HCT116 (cell line): Measurements from ENCODE around the gene HLA-F. TPM values are rescaled to one million over a fixed set of nuclear protein-coding genes. Genes with fewer than 3 reads are reported as not detected.

Experiments
- ATAC-seq: fragments of 200-7000 bp; cut with Tn5 transposase; 2 replicates; pipeline ENCODE4 v1.9.1; 2020; ENCODE audit warnings: mild to moderate bottlenecking, moderate library complexity
- BruUV-seq: library from RNA; stranded (reverse); fragments of 400-500 nt; replicated peaks from 2 replicates; lab custom pipeline; 2021; lab: Mats Ljungman, UMichigan
- CTCF ChIA-PET: fragments of 300-600 bp; sonication (Branson Sonifier 250); formaldehyde crosslinking; loops from one replicate; lab custom pipeline; 2021; ENCODE audit warnings: antibody characterized with exemption; lab: Charles Lee
- POLR2A ChIA-PET: fragments of 300-600, 350-600 bp; sonication (Branson Sonifier 250); formaldehyde crosslinking; loops from one replicate; lab custom pipeline; 2021; ENCODE audit warnings: antibody characterized with exemption; lab: Charles Lee
- RAD21 ChIA-PET, 2 experiments: fragments of 300-600 bp; sonication (Branson Sonifier 250); formaldehyde crosslinking; loops; one replicate each; lab custom pipeline; 2023; ENCODE audit warnings: low total read pairs in 2 of 2; ENCODE audit not compliant: uncharacterized antibody in 2 of 2, unreplicated experiment in 2 of 2, low non-redundant PET in 1 of 2; lab: Charles Lee
- DNase-seq: peaks from one replicate; pipeline ENCODE4 v3.0.0-alpha.2; 2010; ENCODE audit warnings: low read depth, low spot score
- H2AFZ ChIP-seq: fragments of 200-600 bp; shearing (Covaris generic), sonication (generic); 2 replicates; pipeline ENCODE4 v1.6.1; 2017; ENCODE audit warnings: low read depth, mixed run types, mixed read lengths, antibody characterized with exemption, low read length; ENCODE audit not compliant: poor library complexity, severe bottlenecking
- H3K27ac ChIP-seq: 2 replicates; pipeline ENCODE4 v1.5.1; 2012; ENCODE audit warnings: low read depth, low read length
- H3K27me3 ChIP-seq: fragments of 200-600 bp; sonication (generic); 2 replicates; pipeline ENCODE4 v1.6.1; 2016; ENCODE audit warnings: mixed run types, low read length, mixed read lengths; ENCODE audit not compliant: insufficient read depth
- H3K36me3 ChIP-seq, 2 experiments: fragments of 200-500 bp in 1 of 2; fragments of 200-600 bp in 1 of 2; sonication (Bioruptor generic) in 1 of 2; sonication (generic) in 1 of 2; 2 replicates each; pipeline versions ENCODE4 v1.5.1 to v1.6.1; 2014 to 2016; ENCODE audit warnings: low read length in 2 of 2, inconsistent platforms in 1 of 2, mixed read lengths in 1 of 2, mixed run types in 1 of 2; ENCODE audit not compliant: insufficient read depth in 2 of 2, control insufficient read depth in 1 of 2
- H3K4me1 ChIP-seq, 2 experiments: fragments of 200-600 bp in 1 of 2; sonication (generic) in 1 of 2; 2 replicates each; pipeline versions ENCODE4 v1.5.1 to v1.6.1; 2012 to 2017; ENCODE audit warnings: low read length in 2 of 2, inconsistent platforms in 1 of 2, mild to moderate bottlenecking in 1 of 2, mixed read lengths in 1 of 2, mixed run types in 1 of 2, moderate library complexity in 1 of 2; ENCODE audit not compliant: insufficient read depth in 2 of 2, control insufficient read depth in 1 of 2
- H3K4me2 ChIP-seq: fragments of 200-600 bp; sonication (generic); 2 replicates; pipeline ENCODE4 v1.6.1; 2017; ENCODE audit warnings: mixed run types, low read length, mixed read lengths
- H3K4me3 ChIP-seq, 2 experiments: fragments of 200-600 bp in 1 of 2; sonication (generic) in 1 of 2; replicated peaks in 1 of 2; 2 replicates each; pipeline ENCODE4 v1.5.1; 2011 to 2016; ENCODE audit warnings: low read length in 2 of 2, control low read depth in 1 of 2, low read depth in 1 of 2, mild to moderate bottlenecking in 1 of 2, mixed read lengths in 1 of 2, mixed run types in 1 of 2
- H3K79me2 ChIP-seq: fragments of 200-600 bp; sonication (generic); 2 replicates; pipeline ENCODE4 v1.6.1; 2017; ENCODE audit warnings: mild to moderate bottlenecking, mixed run types, low read length, moderate library complexity, mixed read lengths; ENCODE audit not compliant: insufficient read depth
- H3K9ac ChIP-seq: fragments of 200-600 bp; sonication (generic); 2 replicates; pipeline ENCODE4 v1.6.1; 2016; ENCODE audit warnings: low read length, mixed read lengths
- H3K9me2 ChIP-seq: fragments of 200-600 bp; sonication (generic), shearing (Covaris generic); 2 replicates; pipeline ENCODE4 v1.6.1; 2017; ENCODE audit warnings: mixed run types, mild to moderate bottlenecking, moderate library complexity; ENCODE audit not compliant: insufficient read depth
- H3K9me3 ChIP-seq, 2 experiments: fragments of 200-500 bp in 1 of 2; fragments of 200-600 bp in 1 of 2; sonication (Bioruptor generic) in 1 of 2; sonication (generic) in 1 of 2; 2 replicates each; pipeline ENCODE4 v1.6.1; 2014 to 2017; ENCODE audit warnings: low read length in 2 of 2, mixed read lengths in 2 of 2, inconsistent platforms in 1 of 2, low read depth in 1 of 2, mild to moderate bottlenecking in 1 of 2, mixed run types in 1 of 2, moderate library complexity in 1 of 2; ENCODE audit not compliant: control insufficient read depth in 1 of 2, insufficient read depth in 1 of 2
- H4K20me1 ChIP-seq: fragments of 200-600 bp; sonication (generic), shearing (Covaris generic); 2 replicates; pipeline ENCODE4 v1.6.1; 2017; ENCODE audit warnings: mixed run types, mild to moderate bottlenecking, moderate library complexity; ENCODE audit not compliant: insufficient read depth
- ATF3 ChIP-seq: IDR thresholded peaks from 2 replicates; pipeline ENCODE4 v1.6.1; 2012
- CTCF ChIP-seq, 3 experiments: fragments of 200-600 bp in 1 of 3; sonication (generic) in 1 of 3; IDR thresholded peaks in 2 of 3; conservative IDR thresholded peaks in 1 of 3; 2 replicates each; pipeline ENCODE4 v1.5.1; 2012 to 2017; ENCODE audit warnings: low read depth in 2 of 3, low read length in 2 of 3, antibody characterized with exemption in 1 of 3, borderline replicate concordance in 1 of 3, control low read depth in 1 of 3, mild to moderate bottlenecking in 1 of 3, mixed read lengths in 1 of 3, mixed run types in 1 of 3, moderate library complexity in 1 of 3; ENCODE audit not compliant: insufficient read depth in 1 of 3
- EGR1 ChIP-seq: IDR thresholded peaks from 2 replicates; pipeline ENCODE4 v1.6.1; 2012; ENCODE audit warnings: low read depth
- ELF1 ChIP-seq: IDR thresholded peaks from 2 replicates; pipeline ENCODE4 v1.6.1; 2012; ENCODE audit warnings: low read depth, borderline replicate concordance
- FOSL1 ChIP-seq: IDR thresholded peaks from 2 replicates; pipeline ENCODE4 v1.6.1; 2012; ENCODE audit warnings: low read depth
- MAX ChIP-seq: IDR thresholded peaks from 2 replicates; pipeline ENCODE4 v1.6.1; 2012
- TCF7L2 ChIP-seq: IDR thresholded peaks from 2 replicates; pipeline ENCODE4 v1.7.0; 2011; ENCODE audit warnings: borderline replicate concordance, inconsistent platforms; ENCODE audit not compliant: insufficient read depth, insufficient read length; ENCODE audit errors: extremely low read depth
- YY1 ChIP-seq: IDR thresholded peaks from 2 replicates; pipeline ENCODE4 v1.6.1; 2011; ENCODE audit warnings: low read length, low read depth, moderate library complexity, mild to moderate bottlenecking; ENCODE audit not compliant: insufficient replicate concordance; ENCODE audit errors: extremely low read depth
- intact Hi-C: fragments of 100-400 bp; cut with micrococcal nuclease; formaldehyde crosslinking; loops from 2 replicates; pipeline ENCODE4 v1.10.0; 2022
- total RNA-seq: library from RNA; stranded (reverse); gene quantifications from one replicate; pipeline ENCODE4 v1.2.1, GENCODE V29; 2021; ENCODE audit not compliant: unreplicated experiment

Gene HLA-F
- total RNA-seq, 1 experiment from 2014 or later, result 24.6 TPM

DNA sequence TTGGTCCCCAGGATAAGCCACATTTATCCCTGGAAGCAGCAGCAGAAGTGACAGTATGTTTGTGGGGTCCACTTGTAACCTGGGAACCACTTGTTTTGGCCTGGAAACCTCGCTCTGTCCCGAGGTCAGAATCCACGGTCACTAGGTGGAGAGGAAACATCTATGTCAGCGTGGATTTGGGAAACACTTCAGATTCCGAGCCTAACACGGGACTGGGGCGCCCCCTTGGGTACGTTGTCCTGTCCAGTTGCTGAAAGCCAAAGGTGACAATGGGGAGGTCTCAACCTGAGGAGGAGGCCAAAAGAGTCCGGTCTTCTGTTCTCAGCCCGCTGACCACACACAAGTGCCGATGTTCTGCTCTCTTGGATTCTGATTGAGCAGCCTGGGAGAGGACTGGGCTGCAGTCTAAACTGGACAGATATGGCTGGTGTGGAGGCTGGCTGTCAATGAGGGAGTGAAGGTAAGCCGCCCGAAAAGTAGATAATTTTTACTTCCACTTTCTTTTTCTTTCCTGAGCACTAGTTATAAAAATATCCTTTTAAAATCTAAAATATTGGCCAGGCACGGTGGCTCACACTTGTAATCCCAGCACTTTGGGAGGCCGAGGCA is 37.4 kb upstream of the HLA-F start:
- Histone ChIP-seq H3K4me2 (no peak overlapping the region), H4K20me1 (no peaks in the 10 kb centered on the region), H3K27me3 (no peaks in the 10 kb centered on the region), H3K27ac (no peak overlapping the region), H3K9me3 (no peaks in the 10 kb centered on the region), H3K9ac (no peak overlapping the region), H3K9me2 (no peaks in the 10 kb centered on the region), H3K4me1 (no peaks in the 10 kb centered on the region), H3K4me3 (no peak overlapping the region), H3K36me3 (no peaks in the 10 kb centered on the region), H3K79me2 (no peaks in the 10 kb centered on the region), H2AFZ (no peak overlapping the region)
- CTCF ChIA-PET, result interaction anchor here (1.3 to 3.8 kb wide), 2 partner anchors 11 to 32 kb away, joined by 4 to 11 read pairs; no protein-coding TSS in a partner anchor
- DNase-seq (no peak), ATAC-seq (no peak)
- RAD21 ChIA-PET, result no interaction called here
- POLR2A ChIA-PET, result no interaction called here
- no TSS peak for BruUV-seq
- TF ChIP-seq FOSL1 (no peak), MAX (no peak), ELF1 (no peak)
- intact Hi-C loops, result no loop called here

DNA sequence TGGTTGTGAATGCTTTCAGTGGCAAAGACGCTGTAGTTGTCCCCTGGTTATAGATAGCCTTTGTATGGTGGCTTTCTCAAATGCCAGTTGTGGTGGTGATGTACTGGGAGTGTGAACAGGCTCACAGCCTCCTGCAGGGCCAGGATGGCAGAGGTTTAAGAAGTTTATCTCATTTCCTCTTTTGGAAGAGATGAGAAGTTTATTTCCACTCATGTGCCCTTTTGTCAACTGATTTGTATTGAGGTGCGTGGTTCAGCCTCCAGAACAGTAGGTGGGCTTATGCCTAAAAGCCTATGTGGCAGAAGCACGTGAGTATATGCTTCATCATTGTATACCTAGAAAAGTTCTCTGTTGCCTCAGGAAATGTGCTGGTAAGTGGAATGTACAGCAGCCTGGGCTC is 28.6 kb upstream of the HLA-F start:
- CTCF ChIA-PET, result interaction anchor here (1.1 to 4.4 kb wide), 3 partner anchors 40 to 46 kb away, joined by 3 to 96 read pairs (median 10); no protein-coding TSS in a partner anchor
- POLR2A ChIA-PET, result no interaction called here
- Histone ChIP-seq H3K4me2 (no peak overlapping the region), H2AFZ (no peak overlapping the region), H3K27me3 (no peaks in the 10 kb centered on the region), H3K9ac (no peak overlapping the region), H3K27ac (no peak overlapping the region), H3K4me3 (no peak overlapping the region), H3K36me3 (no peaks in the 10 kb centered on the region), H3K79me2 (no peaks in the 10 kb centered on the region), H3K4me1 (no peaks in the 10 kb centered on the region), H4K20me1 (no peaks in the 10 kb centered on the region), H3K9me3 (no peaks in the 10 kb centered on the region), H3K9me2 (no peaks in the 10 kb centered on the region)
- BruUV-seq, result no TSS peak
- DNase-seq, result no peak
- no peak for ATAC-seq
- intact Hi-C loops, result loop anchor here (5.0 kb wide), 1 partner anchor 317 kb away; the partner anchor contains the start of gene OR12D3
- TF ChIP-seq TCF7L2 (no peak), ELF1 (no peak), YY1 (no peak), ATF3 (no peak), CTCF (IDR thresholded peaks at IDR 0.05 in 2 of 3, conservative IDR thresholded peaks at IDR 0.05 in 1 of 3; ENCODE audit: borderline replicate concordance in 1 of 3, insufficient read depth in 1 of 3, low read depth in 2 of 3, low read length in 2 of 3) (no peak), EGR1 (no peak)
- RAD21 ChIA-PET, result no interaction called here
